Liver (tissue), 3 donors: ENCODE data around the gene NAXE.

ENCODE experiments used
- CTCF ChIP-seq: fragments of 150-350 bp; IDR thresholded peaks from 2 replicates; pipeline ENCODE4 v1.5.1; 2017; ENCODE audit warnings: improper control_type of control experiment, low read depth, low read length; ENCODE audit not compliant: missing input control
- FOXA1 ChIP-seq: IDR thresholded peaks from 2 replicates; pipeline ENCODE4 v1.6.1; 2016; ENCODE audit warnings: antibody characterized with exemption
- JUND ChIP-seq, 2 donors: IDR thresholded peaks; 2 replicates each; pipeline ENCODE4 v1.6.1; 2016; ENCODE audit warnings: antibody characterized with exemption in 2 of 2
- donor health status: healthy.
- donor health status: healthy.

- TF ChIP-seq CTCF = no peak
- no peak for TF ChIP-seq JUND (IDR thresholded peaks at IDR 0.05)
- TF ChIP-seq FOXA1 = no peak
Observed at GRCh38 chr1:156643049-156643777, 51.6 kb downstream of the NAXE start.
